NCI-H187 (cell line): Measurements from ENCODE around the gene MED13L.
"Not testable (repeated sequence)": the region's sequence is repeated elsewhere in the genome, so short reads cannot be mapped to it uniquely, and the experiment has no call there.

Source experiments
- DNase-seq, 2 experiments: peaks; one replicate each; lab custom pipeline; 2025; lab: John Stamatoyannopoulos, UW

The MED13L gene

DNA sequence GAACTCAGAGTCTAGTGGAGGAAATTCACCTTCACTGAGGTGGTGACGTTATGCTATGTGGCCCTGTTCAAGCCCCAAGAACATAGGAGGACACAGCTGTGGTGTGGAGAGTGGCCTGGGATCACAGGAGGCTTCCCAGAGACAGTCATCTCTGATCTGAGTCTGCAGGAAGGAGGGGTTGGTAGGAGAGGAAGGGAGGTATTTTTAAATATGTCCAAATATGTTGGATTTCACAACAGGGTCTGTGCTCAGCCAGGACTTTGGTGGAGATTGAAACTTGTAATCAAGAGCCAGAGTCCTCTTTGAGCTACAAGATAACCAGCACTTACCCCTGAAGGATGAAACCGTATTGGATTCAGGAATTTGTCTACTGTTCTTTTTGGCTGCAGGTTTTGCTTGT lies 26.4 kb upstream of the MED13L start:
- no peak for DNase-seq

GRCh38 chr12:116303066-116303465 lies 25.6 kb upstream of the MED13L start:
- no peak for DNase-seq

GRCh38 chr12:116302166-116303058 lies 24.9 kb upstream of the MED13L start:
- DNase-seq = no peak

DNA sequence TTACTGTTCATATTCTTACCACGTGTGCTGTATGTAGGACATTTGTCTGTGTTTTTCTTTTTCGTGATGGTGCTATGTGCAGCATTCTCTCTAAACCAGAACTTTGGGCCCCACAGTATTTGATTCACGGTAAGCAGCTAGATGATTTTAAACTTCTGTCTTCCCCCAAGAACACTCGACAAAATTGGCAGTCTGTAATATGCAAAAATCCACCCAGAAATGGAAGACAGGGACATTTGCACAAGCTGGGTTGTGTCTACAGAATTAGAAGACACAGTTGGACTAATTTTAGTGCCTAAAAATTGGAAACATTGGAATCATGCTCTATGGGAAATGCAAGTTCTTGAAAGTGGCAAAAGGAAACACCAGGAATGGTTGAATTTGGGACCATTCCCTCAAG lies 24.1 kb upstream of the MED13L start:
- DNase-seq = no peak

- no peak for DNase-seq
Observed at GRCh38 chr12:116299665-116300328, 22.3 kb upstream of the MED13L start.

- no peak for DNase-seq
Observed at GRCh38 chr12:116299064-116299463, 21.6 kb upstream of the MED13L start.

DNA sequence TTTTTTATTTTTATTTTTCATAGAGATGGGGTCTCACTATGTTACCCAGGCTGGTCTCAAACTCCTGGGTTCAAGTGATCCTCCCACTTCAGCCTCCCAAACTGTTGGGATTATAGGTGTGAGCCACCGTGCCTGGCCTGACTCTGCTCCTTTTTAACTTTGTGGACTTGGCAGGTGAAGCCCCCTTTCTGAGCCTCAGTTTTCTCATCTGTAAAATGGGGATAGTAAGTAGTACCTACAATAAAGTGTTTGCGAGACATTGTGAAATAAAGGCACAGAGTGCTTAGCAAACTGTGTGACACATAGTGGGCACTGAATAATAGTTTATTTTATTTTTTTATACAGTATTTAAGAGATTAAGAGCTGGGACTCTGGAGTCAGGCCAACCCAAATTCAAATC lies 21.1 kb upstream of the MED13L start:
- DNase-seq = no peak

DNA sequence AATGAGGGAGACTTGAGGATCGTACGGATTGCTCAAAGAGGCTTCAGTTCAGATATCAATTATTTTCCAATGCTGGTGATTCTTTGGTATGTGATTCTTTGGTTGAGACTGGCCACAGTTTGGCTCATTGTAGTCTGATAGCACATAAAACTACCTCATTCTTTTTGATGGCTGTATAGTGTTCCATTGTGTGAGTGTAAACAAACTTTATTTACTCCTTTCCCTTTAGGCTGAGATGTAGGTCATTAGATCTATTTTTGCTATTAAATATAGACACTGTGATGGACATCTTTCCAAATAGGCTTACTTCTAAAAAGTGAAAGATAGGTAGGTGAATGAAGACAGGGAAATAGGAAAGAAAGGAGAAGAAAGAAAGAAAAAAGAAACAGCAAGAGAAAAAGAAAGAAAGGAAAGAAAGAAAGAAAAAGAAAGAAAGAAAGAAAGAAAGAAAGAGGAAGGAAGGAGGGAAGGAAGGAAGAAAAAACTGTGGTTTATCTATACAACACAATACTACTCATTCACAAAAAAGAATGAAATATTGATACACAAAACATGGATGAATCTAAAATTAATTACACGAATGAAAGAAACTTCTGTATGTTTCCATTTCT lies 19.8 kb upstream of the MED13L start:
- no peak for DNase-seq

DNA sequence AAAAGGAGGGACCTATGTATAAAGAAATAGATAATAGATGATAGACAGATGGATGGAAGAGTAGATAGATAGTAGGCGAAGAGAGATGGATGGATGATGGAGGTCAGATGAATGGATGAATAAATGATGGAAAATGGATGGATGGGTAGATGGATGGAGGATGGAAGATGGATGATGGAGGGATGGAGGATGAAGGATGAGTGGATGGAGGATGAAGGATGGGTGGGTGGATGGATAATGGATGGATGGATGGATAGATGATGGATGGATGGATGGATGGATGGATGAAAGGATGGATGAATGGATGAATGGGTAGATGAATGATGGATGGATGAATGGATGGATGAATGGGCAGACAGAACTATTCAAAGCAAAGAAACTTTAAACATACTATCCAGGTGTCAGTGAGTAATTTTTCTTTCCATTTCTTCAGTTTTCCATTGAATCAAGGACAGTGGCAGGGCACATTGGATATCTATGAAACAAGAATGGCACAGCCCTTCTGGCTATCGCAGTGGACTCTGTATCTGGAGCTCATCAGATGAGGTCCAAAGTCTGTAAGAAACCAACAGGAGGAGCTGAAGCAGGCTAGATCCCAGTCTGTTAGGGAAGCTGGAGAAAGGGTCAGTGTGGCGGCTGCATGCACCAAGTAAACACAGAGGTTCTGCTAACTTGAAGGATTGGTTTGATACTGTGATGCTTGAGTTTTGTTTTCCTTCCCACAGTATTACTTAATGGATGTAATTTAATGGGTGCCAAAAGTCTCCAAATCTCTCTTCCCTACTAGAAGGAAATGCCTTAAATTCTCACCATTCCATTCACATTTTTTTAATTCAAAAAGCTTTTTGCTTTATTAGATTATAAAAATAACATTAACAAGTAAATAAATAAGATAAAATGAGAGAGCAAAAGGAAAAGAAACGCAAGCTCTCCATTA lies 18.1 kb upstream of the MED13L start:
- no peak for DNase-seq

DNA sequence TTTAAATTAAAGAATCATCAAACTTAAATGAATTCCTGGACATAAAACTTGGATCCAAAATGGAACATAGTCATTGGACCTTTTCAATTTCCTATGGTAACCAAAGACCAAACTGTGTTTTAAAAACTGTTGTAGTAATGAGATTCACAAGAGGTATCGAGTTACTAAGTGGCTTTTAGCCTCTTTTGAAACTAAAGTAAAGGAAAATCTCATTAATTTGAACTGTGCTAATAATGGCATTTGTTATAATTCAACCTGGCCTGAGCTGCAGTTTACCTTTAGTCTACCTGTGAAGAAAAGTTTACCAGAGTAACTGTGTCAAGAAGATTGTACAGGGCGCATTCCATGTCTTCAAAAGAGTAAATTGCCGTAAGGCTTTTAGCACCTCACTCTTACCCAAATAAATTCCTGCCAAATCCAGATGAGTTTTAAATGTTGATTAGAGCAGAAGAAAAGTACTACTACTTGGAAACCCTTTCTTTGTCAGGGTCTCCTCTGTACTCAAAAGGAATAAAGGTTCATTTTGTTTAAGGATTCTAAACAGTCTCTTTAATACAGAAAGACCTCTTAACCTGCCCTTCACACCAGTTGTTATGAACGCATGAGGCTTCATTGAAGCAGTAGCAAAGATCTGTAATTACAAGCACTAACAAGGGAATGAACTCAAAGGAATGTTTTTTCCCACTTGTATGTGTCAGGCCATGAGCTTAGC lies 17.1 kb upstream of the MED13L start:
- no peak for DNase-seq

GRCh38 chr12:116293687-116294453 lies 16.4 kb upstream of the MED13L start:
- DNase-seq = no peak

GRCh38 chr12:116291218-116291617 lies 13.7 kb upstream of the MED13L start:
- DNase-seq = no peak

GRCh38 chr12:116288735-116289134 lies 11.2 kb upstream of the MED13L start:
- DNase-seq = no peak

DNA sequence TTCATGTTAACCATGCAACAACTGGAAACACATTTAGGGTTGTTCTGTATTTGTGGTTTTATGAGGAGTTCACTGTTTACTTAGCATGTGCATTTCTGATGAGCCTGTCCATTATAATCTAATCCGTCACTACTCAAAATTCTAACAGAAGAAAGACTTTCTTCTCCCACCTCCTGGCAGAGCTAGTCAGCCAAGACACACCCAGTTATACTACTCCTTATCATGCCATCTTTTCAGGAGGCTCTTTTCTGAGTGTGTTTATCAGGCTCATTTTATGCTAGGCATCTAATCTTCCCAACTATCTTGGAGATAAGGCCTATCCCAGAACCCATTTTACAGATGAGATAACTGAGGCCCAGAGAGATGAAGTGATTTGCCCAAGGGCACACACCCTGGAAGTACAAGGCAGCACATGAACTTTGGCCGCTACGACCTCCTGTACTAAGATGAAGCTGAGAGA lies 10.4 kb upstream of the MED13L start:
- peak; percentile 9 to 20 for DNase-seq

- DNase-seq = no peak
Observed at GRCh38 chr12:116284396-116284795, 6.9 kb upstream of the MED13L start.

GRCh38 chr12:116283881-116284280 lies 6.4 kb upstream of the MED13L start:
- DNase-seq = not testable (repeated sequence)

DNA sequence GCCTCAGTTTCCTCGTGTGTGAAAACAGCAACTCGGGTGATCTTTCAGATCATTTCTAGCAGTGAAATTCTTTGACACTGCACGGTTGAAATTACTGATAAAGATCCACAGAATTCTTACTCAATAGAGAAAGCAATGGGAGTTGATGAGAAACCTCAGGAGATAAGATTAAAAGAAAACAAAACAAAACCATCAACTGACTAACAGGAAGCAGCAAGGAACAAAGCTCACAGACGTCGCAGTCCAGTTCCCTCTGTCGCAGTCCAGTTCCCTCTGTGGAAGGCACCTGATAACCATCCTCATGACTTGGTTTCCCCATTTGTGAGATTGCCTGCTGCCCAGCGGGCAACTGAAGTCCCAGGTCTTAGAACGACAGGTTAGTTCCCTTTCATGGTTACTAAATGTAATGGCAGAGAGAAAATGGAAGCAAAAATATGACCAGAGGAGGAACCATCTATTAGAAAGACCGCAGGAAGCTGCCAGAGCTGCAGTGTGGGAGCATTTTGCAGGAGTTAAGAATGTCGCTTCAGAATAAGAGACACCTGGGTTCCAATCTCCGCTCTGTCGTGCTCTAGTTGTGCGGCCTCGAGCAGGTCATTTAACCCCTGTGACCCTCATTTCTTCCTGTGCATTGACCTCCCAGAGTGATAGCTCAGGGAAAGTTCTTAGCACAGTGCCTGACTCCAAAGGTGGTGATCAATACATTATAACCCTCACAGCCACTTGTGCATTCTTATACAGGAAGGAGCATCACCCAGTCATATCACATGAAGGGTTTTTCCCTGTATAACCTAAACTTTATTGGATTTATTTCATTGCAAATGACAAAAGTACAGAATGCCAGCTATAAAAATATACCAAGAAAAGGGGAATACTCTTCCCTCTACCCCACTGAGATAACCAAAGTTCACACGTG lies 5.1 kb upstream of the MED13L start:
- DNase-seq = no peak

- DNase-seq = no peak
Observed at GRCh38 chr12:116280595-116281290, 3.2 kb upstream of the MED13L start.

DNA sequence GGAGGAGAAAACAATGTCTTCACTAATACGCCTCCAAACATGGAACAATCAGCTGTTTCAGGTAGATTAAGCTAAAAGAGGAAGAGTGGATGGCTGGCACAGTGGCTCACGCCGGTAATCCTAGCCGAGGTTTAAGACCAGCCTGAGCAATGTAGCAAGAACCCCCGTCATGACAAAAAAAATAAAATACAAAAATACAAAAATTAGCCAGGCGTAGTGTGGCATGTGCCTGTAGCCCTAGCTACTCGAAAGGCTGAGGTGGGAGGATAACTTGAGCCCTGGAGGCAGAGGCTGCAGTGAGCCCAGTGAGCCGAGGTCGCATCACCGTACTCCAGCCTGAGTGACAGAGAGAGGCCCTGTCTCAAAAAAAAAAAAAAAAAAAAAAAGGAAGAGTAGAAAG lies 1.2 kb upstream of the MED13L start:
- DNase-seq = no peak
